ENCODE data around the gene MPPED1. TPM values are rescaled to one million over a fixed set of nuclear protein-coding genes. Genes with fewer than 3 reads are reported as not detected.

Gene MPPED1
- total and polyA plus RNA-seq, 2 donors (not counting 3 experiments of a cell fraction or from before 2014, with no cell fraction given): not detected

- intact Hi-C loops (cut with micrococcal nuclease) (no loop called here), dilution Hi-C loops (cut with MboI; ENCODE audit: extremely low pct_ligation_motif_present, low sequenced_read_pairs) (no loop called here)
- no peaks in the 10 kb centered on the region for H3K79me2 ChIP-seq (ENCODE audit: control insufficient read depth, insufficient read depth, low read length)
- H3K4me1 ChIP-seq (ENCODE audit: control insufficient read depth, extremely low read depth, insufficient read depth, low read length): no peaks in the 10 kb centered on the region
- TF ChIP-seq GATA2 (IDR thresholded peaks at IDR 0.05; ENCODE audit: insufficient read depth, insufficient read length, low read depth, low read length): no peak
- no peak for DNase-seq (ENCODE audit: low read depth, low spot score)
- no TSS peak for BruUV-seq (replicated peaks)
- ChIA-PET POLR2A (no interaction called here), CTCF (no interaction called here)
- no peak overlapping the region for H3K27ac ChIP-seq (ENCODE audit: insufficient read depth, low read depth, low read length)
- no peaks in the 10 kb centered on the region for H3K9me3 ChIP-seq (replicated peaks; ENCODE audit: control insufficient read depth, insufficient read depth, low read length)
- no peak overlapping the region for H3K4me2 ChIP-seq (ENCODE audit: insufficient read depth, low read length)
- H3K4me3 ChIP-seq (replicated peaks in 1 of 3; ENCODE audit: insufficient read depth in 1 of 3, low read depth in 1 of 3, low read length in 3 of 3): no peak overlapping the region
- FAIRE-seq: no peak
- H4K20me1 ChIP-seq (replicated peaks; ENCODE audit: control insufficient read depth, extremely low read depth, insufficient read depth, low read length): no peaks in the 10 kb centered on the region
- no peak overlapping the region for H2AFZ ChIP-seq (ENCODE audit: low read depth, low read length)
- H3K27me3 ChIP-seq (ENCODE audit: control insufficient read depth in 2 of 2, insufficient read depth in 2 of 2, low read length in 2 of 2): peaks cover 0 to 3% of the 10 kb centered on the region in 2 experiments
- H3K9me1 ChIP-seq (replicated peaks; ENCODE audit: control insufficient read depth, extremely low read depth, insufficient read depth, low read length): no peaks in the 10 kb centered on the region
- no peaks in the 10 kb centered on the region for H3K36me3 ChIP-seq (ENCODE audit: control insufficient read depth in 2 of 2, extremely low read depth in 1 of 2, insufficient read depth in 2 of 2, low read length in 2 of 2)
- H3K9ac ChIP-seq (replicated peaks; ENCODE audit: extremely low read depth, insufficient read depth, low read length): no peak overlapping the region
These were observed 17.9 kb upstream of the MPPED1 start for GRCh38 chr22:43393844-43394474.

- dilution Hi-C loops (cut with MboI; ENCODE audit: extremely low pct_ligation_motif_present, low sequenced_read_pairs): no loop called here
- Histone ChIP-seq H3K4me3 (replicated peaks in 1 of 3; ENCODE audit: insufficient read depth in 1 of 3, low read depth in 1 of 3, low read length in 3 of 3) (no peak overlapping the region), H3K4me2 (ENCODE audit: insufficient read depth, low read length) (no peak overlapping the region), H3K9me1 (replicated peaks; ENCODE audit: control insufficient read depth, extremely low read depth, insufficient read depth, low read length) (no peaks in the 10 kb centered on the region), H3K27ac (ENCODE audit: insufficient read depth, low read depth, low read length) (no peak overlapping the region), H3K9me3 (replicated peaks; ENCODE audit: control insufficient read depth, insufficient read depth, low read length) (no peaks in the 10 kb centered on the region), H3K27me3 (ENCODE audit: control insufficient read depth in 2 of 2, insufficient read depth in 2 of 2, low read length in 2 of 2) (no peaks in the 10 kb centered on the region), H4K20me1 (replicated peaks; ENCODE audit: control insufficient read depth, extremely low read depth, insufficient read depth, low read length) (no peaks in the 10 kb centered on the region), H3K79me2 (ENCODE audit: control insufficient read depth, insufficient read depth, low read length) (no peaks in the 10 kb centered on the region), H3K4me1 (ENCODE audit: control insufficient read depth, extremely low read depth, insufficient read depth, low read length) (no peaks in the 10 kb centered on the region), H2AFZ (ENCODE audit: low read depth, low read length) (no peak overlapping the region), H3K36me3 (ENCODE audit: control insufficient read depth in 2 of 2, extremely low read depth in 1 of 2, insufficient read depth in 2 of 2, low read length in 2 of 2) (no peaks in the 10 kb centered on the region), H3K9ac (replicated peaks; ENCODE audit: extremely low read depth, insufficient read depth, low read length) (no peak overlapping the region)
- TF ChIP-seq FOS (IDR thresholded peaks at IDR 0.05; ENCODE audit: borderline replicate concordance, insufficient read depth, low read length) (no peak), EZH2 (IDR thresholded peaks at IDR 0.05; ENCODE audit: borderline replicate concordance, low read depth, low read length, severe bottlenecking) (no peak)
- FAIRE-seq (no peak), DNase-seq (ENCODE audit: low read depth, low spot score) (no peak)
- BruUV-seq (replicated peaks): no TSS peak
- ChIA-PET CTCF (interaction anchor here (0.7 kb wide), 1 partner anchor 1232 kb away, joined by 3 read pairs; no protein-coding TSS in a partner anchor), POLR2A (no interaction called here)
- intact Hi-C loops (cut with micrococcal nuclease): no loop called here
These were observed 16.6 kb upstream of the MPPED1 start for GRCh38 chr22:43395086-43395695.
